Esophagus squamous epithelium (tissue), 4 donors: ENCODE measurements around the gene ARFGEF3.

ENCODE experiments used
- POLR2A ChIP-seq, 4 donors: fragments of 450-650 bp; IDR thresholded peaks; one replicate each; pipeline ENCODE4 v1.6.1; 2017; ENCODE audit warnings: antibody characterized with exemption in 4 of 4, mild to moderate bottlenecking in 4 of 4, moderate library complexity in 3 of 4
- TF ChIP-seq, protein P1 (sequence below), 6 experiments: fragments of 450-650 bp in 4 of 6; fragments of 200-600 bp in 2 of 6; sonication (generic) in 2 of 6; IDR thresholded peaks; one replicate each; pipeline ENCODE4 v1.5.1; 2016 to 2019; ENCODE audit warnings: antibody characterized with exemption in 6 of 6, mild to moderate bottlenecking in 4 of 6, moderate library complexity in 4 of 6

DNA sequence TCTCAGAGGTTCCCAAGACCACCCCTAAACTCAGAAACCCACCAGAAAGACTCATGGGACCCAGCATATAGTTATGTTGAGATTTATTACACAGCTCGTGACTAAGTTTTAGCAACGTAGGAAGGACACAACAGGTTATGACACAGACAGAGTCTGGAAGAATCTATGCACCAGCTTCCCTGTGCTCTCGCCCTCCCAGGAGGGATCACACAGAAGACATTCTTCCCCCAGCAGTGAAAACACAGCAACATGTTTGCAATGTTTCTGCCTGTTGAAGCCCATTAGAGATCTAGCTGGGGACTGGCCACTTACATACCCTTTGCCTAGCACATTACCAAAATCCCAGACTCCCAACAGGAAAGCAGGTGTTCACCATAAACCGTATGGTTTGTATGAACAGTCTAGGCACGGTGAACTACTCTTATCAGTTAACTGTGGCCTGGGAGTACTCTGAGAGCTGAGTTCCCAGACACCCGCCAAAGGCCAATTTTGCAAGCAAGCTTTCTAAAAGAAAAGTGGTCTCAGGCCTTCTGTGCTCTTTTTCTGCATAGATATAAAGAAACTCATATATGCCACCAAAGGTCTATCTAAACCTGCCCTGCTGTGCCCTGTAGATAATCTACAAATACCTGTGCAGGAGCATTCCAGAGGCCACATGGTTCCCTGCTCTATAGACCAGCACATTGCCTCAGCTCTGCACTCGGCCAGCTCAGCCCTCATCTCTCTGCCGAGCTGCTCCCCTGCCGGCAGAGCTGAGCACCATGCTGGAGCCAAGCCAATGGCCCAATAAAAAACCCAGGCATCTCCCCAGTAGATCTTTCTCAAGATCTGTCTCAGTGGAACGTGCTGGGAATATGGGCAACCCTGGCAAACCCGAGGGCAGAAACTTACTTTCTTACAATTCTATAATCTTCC lies 146.3 kb downstream of the ARFGEF3 start:
- no peak for TF ChIP-seq POLR2A (IDR thresholded peaks at IDR 0.05)
- TF ChIP-seq, protein P1, sequence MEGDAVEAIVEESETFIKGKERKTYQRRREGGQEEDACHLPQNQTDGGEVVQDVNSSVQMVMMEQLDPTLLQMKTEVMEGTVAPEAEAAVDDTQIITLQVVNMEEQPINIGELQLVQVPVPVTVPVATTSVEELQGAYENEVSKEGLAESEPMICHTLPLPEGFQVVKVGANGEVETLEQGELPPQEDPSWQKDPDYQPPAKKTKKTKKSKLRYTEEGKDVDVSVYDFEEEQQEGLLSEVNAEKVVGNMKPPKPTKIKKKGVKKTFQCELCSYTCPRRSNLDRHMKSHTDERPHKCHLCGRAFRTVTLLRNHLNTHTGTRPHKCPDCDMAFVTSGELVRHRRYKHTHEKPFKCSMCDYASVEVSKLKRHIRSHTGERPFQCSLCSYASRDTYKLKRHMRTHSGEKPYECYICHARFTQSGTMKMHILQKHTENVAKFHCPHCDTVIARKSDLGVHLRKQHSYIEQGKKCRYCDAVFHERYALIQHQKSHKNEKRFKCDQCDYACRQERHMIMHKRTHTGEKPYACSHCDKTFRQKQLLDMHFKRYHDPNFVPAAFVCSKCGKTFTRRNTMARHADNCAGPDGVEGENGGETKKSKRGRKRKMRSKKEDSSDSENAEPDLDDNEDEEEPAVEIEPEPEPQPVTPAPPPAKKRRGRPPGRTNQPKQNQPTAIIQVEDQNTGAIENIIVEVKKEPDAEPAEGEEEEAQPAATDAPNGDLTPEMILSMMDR (IDR thresholded peaks at IDR 0.05), result no peak
